GM23248 (cell line): ENCODE measurements around the gene PHF21B. TPM values are rescaled to one million over a fixed set of nuclear protein-coding genes. Genes with fewer than 3 reads are reported as not detected.

Experiments
- DNase-seq: peaks from one replicate; pipeline ENCODE4 v3.0.0-alpha.2; 2015
- H2AFZ ChIP-seq: fragments of 200-600 bp; sonication (generic); 2 replicates; pipeline ENCODE4 v1.6.1; 2016; ENCODE audit warnings: antibody characterized with exemption
- H3F3A ChIP-seq: fragments of 200-600 bp; sonication (generic); 2 replicates; pipeline ENCODE4 v1.6.1; 2016; ENCODE audit warnings: mild to moderate bottlenecking, antibody characterized with exemption, mixed run types; ENCODE audit not compliant: insufficient read depth
- H3K27ac ChIP-seq: fragments of 200-600 bp; sonication (generic); 2 replicates; pipeline ENCODE4 v1.5.1; 2016; ENCODE audit warnings: mild to moderate bottlenecking
- H3K27me3 ChIP-seq: fragments of 200-600 bp; sonication (generic); replicated peaks from 2 replicates; pipeline ENCODE4 v1.6.1; 2016; ENCODE audit warnings: mild to moderate bottlenecking; ENCODE audit not compliant: insufficient read depth
- H3K36me3 ChIP-seq: fragments of 200-600 bp; sonication (generic); 2 replicates; pipeline ENCODE4 v1.6.1; 2016; ENCODE audit warnings: low read depth, mild to moderate bottlenecking
- H3K4me1 ChIP-seq: fragments of 200-600 bp; sonication (generic); 2 replicates; pipeline ENCODE4 v1.6.1; 2016; ENCODE audit warnings: mild to moderate bottlenecking; ENCODE audit not compliant: insufficient read depth
- H3K4me2 ChIP-seq: fragments of 200-600 bp; sonication (generic); one replicate; pipeline ENCODE4 v1.6.1; 2016; ENCODE audit warnings: mild to moderate bottlenecking; ENCODE audit not compliant: unreplicated experiment
- H3K4me3 ChIP-seq: fragments of 200-600 bp; sonication (generic); 2 replicates; pipeline ENCODE4 v1.5.1; 2016; ENCODE audit warnings: mild to moderate bottlenecking
- H3K79me2 ChIP-seq: fragments of 200-600 bp; sonication (generic); 2 replicates; pipeline ENCODE4 v1.6.1; 2016; ENCODE audit warnings: mild to moderate bottlenecking; ENCODE audit not compliant: insufficient read depth
- H3K9ac ChIP-seq: fragments of 200-600 bp; sonication (generic); 2 replicates; pipeline ENCODE4 v1.6.1; 2016; ENCODE audit warnings: mild to moderate bottlenecking
- H3K9me2 ChIP-seq: fragments of 200-600 bp; sonication (generic); 2 replicates; pipeline ENCODE4 v1.6.1; 2016; ENCODE audit warnings: mixed run types, mild to moderate bottlenecking, moderate library complexity; ENCODE audit not compliant: insufficient read depth
- H3K9me3 ChIP-seq: fragments of 200-600 bp; sonication (generic); one replicate; pipeline ENCODE4 v1.6.1; 2017; ENCODE audit warnings: low read depth
- H4K20me1 ChIP-seq: fragments of 200-600 bp; sonication (generic); 2 replicates; pipeline ENCODE4 v1.6.0; 2016; ENCODE audit not compliant: insufficient read depth
- EZH2 ChIP-seq: fragments of 200-600 bp; sonication (generic); IDR thresholded peaks from 2 replicates; pipeline ENCODE4 v1.6.1; 2018; ENCODE audit warnings: antibody characterized with exemption, mild to moderate bottlenecking; ENCODE audit not compliant: insufficient read depth, poor library complexity, severe bottlenecking
- EZH2phosphoT487 ChIP-seq: fragments of 200-600 bp; sonication (generic); IDR thresholded peaks from 2 replicates; pipeline ENCODE4 v1.6.1; 2018; ENCODE audit warnings: antibody characterized with exemption, moderate library complexity, mild to moderate bottlenecking, low read depth; ENCODE audit not compliant: insufficient read depth
- WGBS, 2 experiments: methylation state at CpG; one replicate each; pipeline ENCODE4 v1.1.6; 2015 to 2017; ENCODE audit warnings: low lambda C conversion rate in 2 of 2, low coverage in 1 of 2; ENCODE audit errors: missing lambda C conversion rate in 2 of 2; 5-methylcytosine and 5-hydroxymethylcytosine counted together
- in situ Hi-C: fragments of 300-500 bp; cut with MboI; formaldehyde crosslinking; loops from 2 replicates; pipeline ENCODE4 v1.15.0; 2020
- polyA plus RNA-seq: library from polyadenylated mRNA; unstranded; fragments of >200 nt; fragmentation: Nextera tagmentation; extraction: Ambion mirVana; gene quantifications from 2 replicates; pipeline ENCODE4 v1.2.1, GENCODE V29; 2016
- total RNA-seq: library from RNA; depleted of rRNA; stranded (reverse); fragments of >200 nt; shearing (Covaris generic); gene quantifications from 2 replicates; pipeline ENCODE4 v1.2.3, GENCODE V29; 2014

PHF21B gene
- total and polyA plus RNA-seq, 2 experiments from 2014 or later, result not detected

DNA sequence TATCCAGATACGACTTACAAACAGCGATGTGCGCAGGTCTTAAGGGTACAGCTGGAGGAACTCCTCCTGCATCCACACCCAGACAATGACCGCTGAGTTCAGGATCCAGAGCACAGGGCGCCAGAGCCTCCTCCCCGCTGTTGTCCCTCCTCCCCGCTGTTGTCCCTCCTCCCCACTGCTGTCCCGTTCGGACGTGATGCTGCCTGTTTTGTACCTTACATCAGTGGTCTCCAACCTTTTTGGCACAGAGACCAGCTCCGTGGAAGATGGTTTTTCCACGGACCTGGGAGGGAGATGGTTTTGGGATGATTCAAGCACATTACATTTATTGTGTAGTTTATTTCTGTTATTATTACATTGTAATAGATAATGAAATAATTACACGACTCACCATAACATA, 62.0 kb downstream of the PHF21B start:
- WGBS, 2 experiments, result 67 to 70% methylated on average over 12 to 13 of the region's 13 CpGs

DNA sequence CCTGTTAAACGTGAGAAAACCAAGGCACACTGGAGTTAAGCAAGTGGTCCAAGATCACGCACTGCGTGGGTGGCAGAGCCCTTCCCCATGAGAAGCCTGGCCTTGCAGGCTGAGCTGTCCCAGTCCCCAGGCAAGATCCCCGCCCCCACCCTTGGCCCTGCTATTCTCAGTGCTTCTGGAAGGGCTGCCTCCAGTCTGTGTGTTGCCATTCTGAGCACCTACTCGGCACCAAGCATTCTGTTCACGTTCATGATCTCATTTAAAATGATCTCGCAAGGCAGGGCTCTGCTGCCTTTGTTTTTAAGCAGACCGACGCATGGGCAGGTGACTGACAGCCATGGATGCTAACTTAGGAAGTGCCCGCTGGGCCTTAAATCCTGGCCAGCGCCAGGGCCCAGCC, 62.8 kb downstream of the PHF21B start:
- Histone ChIP-seq H3K9me3 (no peaks in the 10 kb centered on the region), H3K27ac (no peak overlapping the region), H3K27me3 (peaks cover 11% of the 10 kb centered on the region; the same call in 1 of the 2 replicates), H3K4me3 (no peak overlapping the region), H3K9me2 (no peaks in the 10 kb centered on the region), H3K4me2 (no peak overlapping the region), H3K79me2 (no peaks in the 10 kb centered on the region), H2AFZ (no peak overlapping the region), H4K20me1 (no peaks in the 10 kb centered on the region), H3F3A (no peaks in the 10 kb centered on the region), H3K4me1 (no peaks in the 10 kb centered on the region), H3K9ac (no peak overlapping the region), H3K36me3 (no peaks in the 10 kb centered on the region)
- DNase-seq, result no peak
- in situ Hi-C loops, result no loop called here
- no peak for TF ChIP-seq EZH2phosphoT487
- TF ChIP-seq EZH2, result no peak
- 59 to 60% methylated on average over 11 of the region's 11 CpGs for whole genome bisulfite sequencing, 2 experiments

More for the DNA sequence above, 62.0 kb downstream of the PHF21B start:
- Histone ChIP-seq H3K4me2 (no peak overlapping the region), H3K9ac (no peak overlapping the region), H3K79me2 (no peaks in the 10 kb centered on the region), H3F3A (no peaks in the 10 kb centered on the region), H3K4me3 (no peak overlapping the region), H3K27me3 (peaks cover 19% of the 10 kb centered on the region; the same call in 1 of the 2 replicates), H2AFZ (no peak overlapping the region), H4K20me1 (no peaks in the 10 kb centered on the region), H3K9me2 (no peaks in the 10 kb centered on the region), H3K4me1 (no peaks in the 10 kb centered on the region), H3K9me3 (no peaks in the 10 kb centered on the region), H3K27ac (no peak overlapping the region), H3K36me3 (no peaks in the 10 kb centered on the region)
- DNase-seq, result no peak
- in situ Hi-C loops, result no loop called here
- TF ChIP-seq EZH2phosphoT487, result no peak
- no peak for TF ChIP-seq EZH2

DNA sequence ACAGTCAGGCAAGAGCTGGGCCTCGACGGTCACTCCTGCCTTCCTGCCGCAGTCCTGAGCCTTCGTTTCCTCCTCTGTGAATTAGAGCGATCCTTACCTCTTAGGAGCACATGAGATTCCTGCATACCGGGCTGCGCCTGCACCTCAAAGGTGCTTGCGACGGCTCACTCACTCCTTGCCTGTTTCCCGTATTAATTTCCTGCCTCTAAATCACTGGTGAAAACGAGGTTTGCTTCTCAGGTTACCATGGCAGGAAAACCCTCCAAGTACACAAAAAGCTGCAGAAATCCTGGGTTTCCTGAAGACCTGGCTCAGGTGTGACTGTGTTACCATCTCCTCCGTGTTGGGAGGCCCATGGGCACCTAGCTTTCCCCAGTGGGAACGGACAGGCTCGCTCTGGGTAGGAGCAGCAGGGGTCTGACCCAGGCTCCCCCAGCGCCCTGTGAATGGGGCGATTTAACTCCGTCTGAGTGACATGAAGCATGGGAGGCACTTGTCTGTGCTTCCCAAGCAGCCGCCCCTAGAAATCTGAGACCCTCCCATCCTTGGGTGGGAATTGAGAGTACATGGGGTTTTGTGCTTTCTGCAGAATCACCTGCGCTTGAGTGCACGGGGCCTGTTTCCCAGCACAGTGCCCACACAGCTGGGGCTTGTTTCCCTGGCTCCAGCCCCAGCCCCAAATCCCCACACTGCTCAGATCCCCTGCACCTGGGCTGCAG, 64.8 kb downstream of the PHF21B start:
- WGBS, 2 experiments, result 30 to 36% methylated on average over 20 of the region's 20 CpGs
- Histone ChIP-seq H3K4me2 (no peak overlapping the region), H3K27me3 (peaks cover 14% of the 10 kb centered on the region; the same call in 1 of the 2 replicates), H3K4me3 (no peak overlapping the region), H3K36me3 (no peaks in the 10 kb centered on the region), H3K79me2 (no peaks in the 10 kb centered on the region), H3K9me3 (no peaks in the 10 kb centered on the region), H3K9me2 (no peaks in the 10 kb centered on the region), H3K9ac (no peak overlapping the region), H3K27ac (no peak overlapping the region), H2AFZ (no peak overlapping the region), H4K20me1 (no peaks in the 10 kb centered on the region), H3F3A (no peaks in the 10 kb centered on the region), H3K4me1 (no peaks in the 10 kb centered on the region)
- TF ChIP-seq EZH2phosphoT487 (no peak), EZH2 (no peak)
- DNase-seq, result no peak
- in situ Hi-C loops, result no loop called here

DNA sequence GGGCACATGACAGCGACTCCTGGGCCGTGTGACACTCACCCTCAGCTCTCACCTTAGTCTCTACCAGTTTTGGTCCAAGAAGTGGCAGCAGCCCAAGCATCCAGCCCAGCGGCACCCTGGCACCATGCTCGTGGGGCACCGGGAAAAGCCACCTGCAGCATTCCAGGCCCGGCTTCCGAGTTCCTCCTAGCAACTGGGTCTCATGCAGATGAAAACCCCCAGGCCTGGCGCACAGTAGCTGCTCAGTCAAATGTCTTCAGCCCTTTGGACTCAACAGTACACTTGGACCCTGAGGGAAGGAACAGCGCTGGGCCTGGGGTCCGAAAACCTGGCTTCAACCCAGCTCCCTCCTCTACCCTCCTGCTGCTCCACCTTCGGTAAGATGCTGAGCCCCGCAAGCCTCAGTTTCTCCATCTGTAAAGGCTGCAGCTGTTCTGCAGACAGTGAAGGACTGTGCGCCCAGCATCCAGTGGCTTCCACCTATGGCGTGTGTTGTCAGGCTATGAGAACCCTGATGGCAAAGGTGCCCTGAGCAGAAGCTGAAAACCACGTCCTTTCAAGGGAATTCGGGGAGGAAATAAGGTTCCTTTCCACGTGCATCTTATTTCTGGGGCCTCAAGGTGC, 66.0 kb downstream of the PHF21B start:
- Histone ChIP-seq H4K20me1 (no peaks in the 10 kb centered on the region), H3K9ac (no peak overlapping the region), H3K4me2 (no peak overlapping the region), H3K27ac (no peak overlapping the region), H3K36me3 (no peaks in the 10 kb centered on the region), H3K4me1 (no peaks in the 10 kb centered on the region), H2AFZ (no peak overlapping the region), H3K79me2 (no peaks in the 10 kb centered on the region), H3K9me2 (no peaks in the 10 kb centered on the region), H3F3A (no peaks in the 10 kb centered on the region), H3K27me3 (peaks cover 15% of the 10 kb centered on the region; the same call in 1 of the 2 replicates), H3K4me3 (no peak overlapping the region), H3K9me3 (no peaks in the 10 kb centered on the region)
- no peak for DNase-seq
- in situ Hi-C loops, result no loop called here
- TF ChIP-seq EZH2 (no peak), EZH2phosphoT487 (no peak)
- 60 to 63% methylated on average over 17 of the region's 17 CpGs for WGBS, 2 experiments
